HG03175 (cell line): ENCODE data around the gene CPLX1.

ENCODE experiments used
- ATAC-seq: cut with Tn5 transposase; IDR thresholded peaks from one replicate; pipeline ENCODE4 v1.9.1; 2021; ENCODE audit warnings: mild to moderate bottlenecking, moderate library complexity; ENCODE audit not compliant: unreplicated experiment

The CPLX1 gene

DNA sequence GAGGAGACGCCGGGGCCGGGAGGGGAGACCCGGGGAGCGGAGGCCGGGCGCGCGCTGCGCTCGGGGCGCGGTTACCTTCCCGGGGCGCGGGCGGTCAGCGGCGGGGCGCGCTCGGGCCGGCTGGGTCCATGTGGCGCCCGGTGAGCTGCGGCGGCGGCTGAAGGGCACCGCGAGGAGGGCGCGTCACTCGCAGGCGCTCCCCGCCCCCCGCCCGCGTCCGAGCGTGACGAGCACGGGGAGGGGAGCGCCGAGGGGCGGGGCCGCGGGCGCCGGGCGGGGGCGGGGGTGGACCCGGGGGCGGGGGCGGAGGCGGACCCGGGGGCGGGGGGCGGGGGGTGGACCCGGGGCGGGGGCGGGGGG is at the start of gene CPLX1:
Gene CPLX1 (minus strand): TSS at position 159 of the 360 bp plus-strand sequence. CDS start 1,607 bp downstream, outside the sequence.
- no peak for ATAC-seq

DNA sequence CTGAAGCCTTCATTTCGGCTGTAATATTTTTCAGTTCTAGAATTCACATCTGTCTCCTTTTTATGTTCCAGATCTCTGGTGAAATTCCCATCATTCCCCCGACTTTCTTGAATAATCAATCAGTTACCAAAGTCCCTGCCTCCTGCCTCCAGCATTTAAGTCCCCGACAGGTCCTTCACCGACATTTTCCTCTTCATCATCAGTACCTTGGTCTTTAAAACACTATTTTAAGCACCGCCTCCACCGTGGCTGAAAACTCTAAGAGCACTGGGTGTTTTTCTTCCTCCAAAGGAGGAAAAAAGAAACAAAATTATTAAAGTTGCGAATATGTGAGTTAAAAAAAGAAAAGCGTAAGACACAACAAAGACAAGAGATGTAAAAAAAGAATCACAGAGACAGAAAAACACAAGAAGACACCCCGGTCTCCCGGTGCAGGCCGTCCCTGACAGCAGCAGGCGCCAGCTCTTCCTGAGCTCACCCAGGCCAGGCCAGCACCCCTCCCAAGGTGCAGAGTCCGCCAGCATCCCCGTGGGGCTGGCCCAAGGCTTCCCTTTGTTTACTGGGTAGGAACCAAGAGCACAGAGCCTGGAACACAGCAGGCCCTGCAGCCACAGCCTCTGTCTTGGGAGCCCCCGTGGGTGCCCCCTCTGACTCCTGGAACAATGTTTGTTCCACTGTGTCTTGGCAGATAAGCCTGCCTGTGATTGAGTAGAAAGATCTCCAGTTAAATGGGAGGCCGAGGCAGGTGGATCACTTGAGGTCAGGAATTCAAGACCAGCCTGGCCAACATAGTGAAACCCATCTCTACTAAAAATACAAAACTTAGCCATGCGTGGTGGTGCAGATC is 49.3 kb upstream of the CPLX1 start:
- no peak for ATAC-seq

DNA sequence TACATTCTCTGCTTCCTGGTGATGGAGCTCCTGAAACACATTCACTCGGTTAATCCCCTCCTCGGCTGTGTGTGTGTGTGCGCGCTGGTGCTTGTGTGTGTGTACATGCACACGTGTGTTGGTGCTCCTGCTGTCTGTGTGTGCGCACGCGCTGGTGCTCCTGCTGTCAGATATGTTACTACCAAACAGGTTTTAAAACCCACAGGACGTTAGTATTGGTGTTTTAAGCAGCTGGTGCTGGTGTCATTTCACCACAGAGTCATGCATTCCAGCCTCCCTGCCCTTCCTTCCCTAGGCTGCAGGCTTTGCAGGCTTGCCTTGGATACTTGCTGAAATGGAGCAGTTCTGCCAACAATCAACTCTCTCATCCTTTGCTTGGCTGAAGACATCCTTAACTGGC is 48.1 kb upstream of the CPLX1 start:
- ATAC-seq: no peak

DNA sequence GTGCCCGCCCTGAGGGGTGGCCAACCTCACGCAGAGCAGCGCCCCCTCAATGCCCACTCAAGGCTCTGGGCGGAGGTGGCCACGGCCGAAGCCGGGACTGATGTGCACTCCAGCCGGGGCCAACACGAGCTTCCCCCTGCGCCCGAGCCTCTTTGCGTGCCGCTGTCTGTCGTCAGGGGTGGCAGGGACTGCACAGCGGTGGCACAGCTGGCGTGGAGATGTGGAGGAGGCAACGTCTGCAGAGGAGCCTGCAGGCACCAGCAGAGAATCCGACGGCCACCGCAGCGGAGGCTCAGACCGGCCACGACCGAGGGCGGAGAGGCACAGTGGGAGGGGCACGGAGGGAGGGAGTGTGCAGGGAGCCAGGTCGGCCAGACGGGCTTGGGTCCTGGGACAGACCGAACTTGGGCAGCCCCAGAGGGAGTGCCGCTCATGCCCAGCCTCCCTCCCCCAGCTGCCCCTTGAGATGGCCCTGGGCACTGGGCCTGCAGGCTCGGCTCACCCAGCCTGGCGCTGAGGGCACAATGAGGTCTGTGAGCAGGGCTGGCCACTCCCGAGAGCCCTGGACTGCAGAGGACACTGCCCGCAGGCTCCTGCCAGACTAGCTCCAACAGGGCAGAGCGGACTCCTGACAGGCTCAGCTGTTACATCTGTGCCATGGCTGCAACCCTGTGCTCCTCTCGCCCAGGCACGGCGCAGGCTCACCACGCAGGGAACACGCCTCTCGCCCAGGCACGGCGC is 46.5 kb upstream of the CPLX1 start:
- ATAC-seq: no peak

DNA sequence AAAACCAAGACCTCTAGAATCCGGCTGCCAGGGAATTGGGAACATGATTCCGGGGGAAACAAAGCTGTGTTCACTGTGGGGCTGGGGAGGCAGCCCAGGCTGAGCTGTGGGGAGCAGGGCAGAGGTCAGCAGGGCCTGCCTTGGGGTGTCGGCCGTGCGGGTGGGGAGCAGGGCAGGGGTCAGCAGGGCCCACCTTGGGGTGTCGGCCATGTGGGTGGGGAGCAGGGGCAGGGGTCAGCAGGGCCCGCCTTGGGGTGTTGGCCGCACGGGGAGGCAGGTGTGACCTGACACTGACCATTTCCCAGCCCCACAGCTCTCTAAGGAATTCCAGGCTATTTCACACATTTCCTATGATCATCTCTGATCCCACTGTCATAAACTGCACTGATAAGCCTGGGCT is 45.6 kb upstream of the CPLX1 start:
- no peak for ATAC-seq

DNA sequence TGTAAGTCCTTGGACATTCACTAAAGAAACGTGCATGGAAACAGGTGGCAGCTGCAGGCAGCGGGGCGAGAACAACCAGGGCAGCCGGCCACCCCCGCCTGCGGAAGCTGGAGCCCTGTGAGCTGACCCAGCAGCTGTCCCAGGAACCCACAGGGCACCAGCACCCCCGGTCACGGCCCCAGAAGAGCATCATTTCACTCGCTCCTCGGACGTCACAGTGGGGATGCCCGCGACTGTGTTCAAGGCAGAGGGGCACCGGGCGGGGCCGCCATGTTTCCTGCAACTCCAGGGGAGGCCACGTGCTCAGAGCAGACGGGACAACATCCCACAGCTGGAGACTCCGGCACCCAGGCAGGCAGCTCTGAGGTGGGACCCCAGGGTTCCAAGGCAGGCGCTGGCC is 45.0 kb upstream of the CPLX1 start:
- ATAC-seq: no peak

DNA sequence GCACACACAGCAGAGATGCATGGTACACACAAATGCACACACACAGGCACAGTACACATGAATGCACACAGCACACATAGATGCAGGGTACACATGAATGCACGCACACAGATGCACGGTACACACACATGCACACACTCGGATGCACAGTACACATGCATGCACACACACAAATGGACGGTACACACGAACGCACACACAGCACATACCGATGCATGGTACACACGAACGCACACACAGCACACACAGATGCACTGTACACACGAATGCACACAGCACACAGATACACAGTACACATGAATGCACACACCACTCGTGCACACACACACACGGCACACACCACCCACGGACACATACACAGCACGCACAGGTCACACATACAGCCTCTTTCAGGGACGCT is 43.8 kb upstream of the CPLX1 start:
- no peak for ATAC-seq

DNA sequence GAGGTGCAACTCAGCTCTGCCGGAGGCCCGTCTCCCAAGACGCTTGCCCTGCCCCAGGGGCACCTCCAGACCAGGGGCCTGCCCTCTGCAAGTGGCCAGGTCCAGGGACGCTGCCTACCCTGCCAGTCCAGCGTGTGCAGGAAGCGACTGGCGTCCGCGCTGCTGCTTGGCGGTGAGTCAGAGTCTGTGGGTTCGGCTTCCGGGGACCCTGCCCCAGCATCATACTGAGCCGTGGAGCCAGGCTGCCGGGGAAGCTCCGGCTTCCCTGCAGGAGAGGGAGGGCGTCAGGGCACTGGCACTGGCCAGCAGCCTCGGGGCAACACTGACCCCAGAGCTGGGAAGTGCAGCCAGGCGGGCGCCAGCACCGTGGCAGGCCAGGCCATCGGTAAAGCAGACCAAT is 42.5 kb upstream of the CPLX1 start:
- no peak for ATAC-seq

DNA sequence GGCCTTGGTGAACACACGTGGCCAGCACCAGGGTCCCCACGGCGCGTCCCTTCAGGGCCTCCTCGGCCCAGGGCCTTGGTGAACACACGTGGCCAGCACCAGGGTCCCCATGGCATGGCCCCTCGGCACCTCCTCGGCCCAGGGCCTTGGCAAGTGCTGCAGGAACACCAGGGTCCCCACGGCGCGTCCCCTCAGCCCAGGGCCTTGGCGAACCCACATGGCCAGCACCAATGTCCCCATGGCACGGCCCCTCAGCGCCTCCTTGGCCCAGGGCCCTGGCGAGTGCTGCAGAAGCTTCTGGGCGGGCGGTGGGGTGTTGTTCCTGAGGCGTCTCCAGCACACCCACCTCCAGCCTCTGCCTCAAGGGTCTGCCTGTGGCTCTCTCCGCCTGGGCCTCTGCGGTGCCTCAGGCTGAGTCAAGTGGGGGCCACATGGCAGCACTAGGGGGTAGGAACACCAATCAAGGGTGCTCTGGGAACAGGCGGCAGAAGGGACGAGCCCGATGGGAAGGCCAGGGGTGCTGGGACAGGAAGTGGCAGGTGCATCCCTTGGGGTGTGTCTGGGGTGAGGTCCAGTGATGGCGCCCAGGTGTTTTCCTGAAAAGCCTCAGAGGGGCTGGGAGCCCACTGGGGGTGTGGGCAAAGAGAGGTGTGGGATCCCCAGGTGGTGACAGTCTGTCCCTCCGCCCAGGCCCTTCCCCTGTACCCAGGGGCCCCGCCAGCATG is 41.8 kb upstream of the CPLX1 start:
- no peak for ATAC-seq

DNA sequence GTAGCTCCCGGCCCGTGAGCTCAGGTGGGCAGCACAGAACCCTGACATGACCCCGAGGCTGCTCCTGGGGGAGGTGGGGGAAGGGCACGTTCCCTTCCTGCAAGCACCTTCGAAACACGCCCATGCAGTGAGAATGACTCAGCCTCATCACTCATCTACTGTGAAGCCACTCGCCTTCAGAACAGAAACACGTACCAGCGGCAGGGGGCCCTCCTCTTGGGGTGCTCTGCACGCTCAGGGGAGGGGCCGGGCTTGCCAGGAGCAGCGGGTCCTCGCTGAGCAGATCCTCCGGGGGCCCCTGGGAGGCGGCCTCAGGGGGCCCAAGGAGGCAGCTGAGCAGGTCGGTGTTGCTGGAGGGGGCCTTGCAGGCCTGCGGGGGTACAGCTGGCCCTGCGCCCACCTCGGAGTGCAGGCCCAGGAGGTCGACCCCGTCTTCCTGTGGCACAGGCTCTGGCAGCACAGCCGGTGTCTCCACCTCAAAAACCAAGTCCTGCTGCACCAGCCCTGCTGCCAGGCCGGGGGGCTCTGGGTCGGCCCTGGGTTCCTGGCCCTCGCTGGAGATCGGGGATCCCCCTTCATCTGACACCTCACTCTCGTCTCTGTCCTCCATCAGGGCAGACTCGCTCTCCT is 40.9 kb upstream of the CPLX1 start:
- no peak for ATAC-seq

DNA sequence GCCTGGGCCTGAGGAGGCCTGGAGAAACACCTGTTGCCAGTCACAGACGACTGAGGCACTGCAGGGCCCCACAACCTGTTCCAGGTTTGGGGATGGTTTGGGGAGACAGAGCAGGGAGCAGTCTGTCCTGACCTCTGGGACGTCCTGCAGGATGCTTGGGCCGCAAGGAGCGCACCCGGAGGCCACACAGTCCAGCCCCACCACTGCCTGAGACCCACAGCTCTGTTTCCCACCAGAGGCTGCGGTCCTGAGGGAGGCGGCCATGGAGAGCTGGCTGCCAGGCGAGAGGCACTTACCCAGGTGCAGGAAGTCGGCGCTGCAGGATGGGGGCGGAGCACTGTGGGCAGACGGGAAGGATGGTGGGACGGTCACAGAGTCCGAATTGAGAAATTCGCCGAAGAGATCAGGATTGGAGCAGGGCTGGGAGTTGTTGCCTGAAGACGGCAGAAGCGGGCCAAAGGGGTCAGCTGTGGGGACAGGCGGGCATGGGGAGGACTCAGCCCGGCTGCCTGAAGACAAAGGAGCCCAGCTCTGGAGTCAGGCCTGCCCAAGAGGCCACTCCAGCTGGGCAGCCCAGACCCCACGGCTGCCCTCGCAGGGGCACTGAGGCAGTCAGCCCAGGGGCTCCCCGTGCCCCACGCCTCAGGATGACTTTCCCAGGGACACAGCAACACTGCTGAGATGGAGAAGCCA is 40.3 kb upstream of the CPLX1 start:
- no peak for ATAC-seq

DNA sequence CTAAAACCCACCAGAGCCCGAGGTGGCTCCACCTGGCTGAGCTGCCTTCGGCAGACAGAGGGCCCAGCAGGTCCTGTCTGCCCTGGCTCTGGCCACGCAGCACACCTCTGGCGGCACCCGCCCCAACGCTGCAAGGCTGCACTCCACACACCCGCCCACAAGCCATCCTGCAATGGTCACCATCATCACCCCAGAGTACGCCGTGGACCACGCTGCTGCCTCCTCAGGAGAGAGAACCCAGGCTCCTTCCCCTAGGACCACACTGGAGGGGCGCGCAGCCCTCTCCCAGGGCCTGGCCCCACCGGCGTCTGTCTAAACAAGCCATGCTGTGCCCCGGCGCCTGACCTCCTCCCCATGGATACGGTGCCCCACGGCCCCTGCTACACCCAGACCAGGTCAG is 39.6 kb upstream of the CPLX1 start:
- no peak for ATAC-seq

DNA sequence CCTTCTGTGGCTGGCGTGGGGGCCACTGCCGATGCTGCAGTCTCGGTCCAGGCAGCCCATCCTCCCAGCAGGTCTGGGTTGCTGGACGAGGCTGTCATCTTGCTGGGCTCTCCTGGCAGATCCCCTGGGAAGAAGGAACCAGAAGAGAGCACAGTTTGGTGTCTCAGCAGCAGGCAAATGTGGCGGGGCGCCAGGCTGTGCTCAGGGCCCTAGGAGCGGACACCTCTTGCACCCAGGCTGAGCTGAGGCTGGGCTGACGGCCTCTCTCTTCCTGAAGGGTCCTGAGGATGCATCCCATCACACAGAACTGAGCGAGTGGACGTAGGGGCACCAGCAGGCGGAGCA is 39.2 kb upstream of the CPLX1 start:
- ATAC-seq: no peak

DNA sequence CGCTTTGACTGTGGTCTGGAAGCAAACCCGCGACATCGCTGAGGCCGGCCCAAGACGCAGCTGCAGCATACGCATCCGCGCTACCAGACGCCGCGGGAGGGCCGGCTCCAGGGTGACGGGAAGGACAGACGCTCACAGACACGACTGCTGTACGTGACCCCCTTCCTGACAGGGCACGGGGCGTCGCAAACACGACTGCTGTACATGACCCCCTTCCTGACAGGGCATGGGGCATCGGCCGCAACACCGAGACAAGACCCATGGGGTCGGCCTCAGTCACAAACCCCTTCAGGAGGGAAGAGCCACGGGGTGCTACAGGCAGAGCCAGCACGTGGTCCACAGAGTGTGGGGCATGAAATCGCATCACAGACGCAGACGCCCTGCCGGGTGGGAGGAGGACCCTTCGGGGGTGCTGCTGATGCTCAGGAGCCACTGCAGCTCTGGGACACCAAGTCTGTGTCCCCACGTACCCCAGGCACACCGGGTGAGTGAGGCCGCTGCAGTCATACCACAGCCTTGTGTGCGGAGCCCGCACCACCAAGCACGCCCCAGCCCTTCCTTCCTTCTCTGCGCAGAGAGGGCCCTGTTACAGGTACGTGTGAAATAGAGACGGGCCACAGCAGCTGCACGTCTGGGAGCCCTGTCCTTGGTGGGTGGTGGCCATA is 38.7 kb upstream of the CPLX1 start:
- ATAC-seq: no peak

DNA sequence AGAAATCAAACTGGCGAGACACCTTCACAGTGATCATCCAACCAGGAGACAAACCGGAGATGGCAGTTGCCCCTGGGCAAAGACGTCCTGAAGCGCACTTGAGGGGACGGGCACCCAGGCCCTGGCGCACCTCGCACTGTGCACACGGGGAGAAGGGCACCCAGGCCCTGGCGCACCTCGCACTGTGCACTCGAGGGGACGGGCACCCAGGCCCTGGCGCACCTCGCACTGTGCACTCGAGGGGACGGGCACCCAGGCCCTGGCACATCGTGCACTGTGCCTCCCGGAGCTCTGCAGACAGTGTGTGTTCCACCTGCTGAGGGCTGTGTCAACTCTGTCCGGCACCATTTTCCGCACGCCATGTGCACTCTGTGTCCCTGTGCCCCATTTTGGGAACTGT is 34.6 kb upstream of the CPLX1 start:
- no peak for ATAC-seq

DNA sequence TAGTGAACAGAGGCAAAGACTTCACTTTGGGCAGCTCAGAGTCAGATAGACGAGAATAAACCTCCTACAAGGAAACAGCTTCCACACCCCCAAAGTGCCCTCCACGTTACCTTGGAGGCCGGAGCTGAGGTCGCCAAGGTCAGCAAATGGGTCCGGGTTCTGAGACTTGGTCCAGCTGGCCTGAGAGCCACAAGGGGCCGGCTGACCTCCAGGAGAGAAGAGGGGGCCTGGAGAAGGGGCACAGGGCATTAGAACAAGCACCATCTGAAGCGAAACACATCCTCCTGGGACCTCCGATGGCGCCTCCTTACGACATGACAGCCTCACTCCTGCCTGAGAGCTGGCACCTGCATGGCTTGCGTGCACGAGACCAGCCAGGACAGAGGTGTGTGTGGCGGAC is 33.6 kb upstream of the CPLX1 start:
- ATAC-seq: no peak

DNA sequence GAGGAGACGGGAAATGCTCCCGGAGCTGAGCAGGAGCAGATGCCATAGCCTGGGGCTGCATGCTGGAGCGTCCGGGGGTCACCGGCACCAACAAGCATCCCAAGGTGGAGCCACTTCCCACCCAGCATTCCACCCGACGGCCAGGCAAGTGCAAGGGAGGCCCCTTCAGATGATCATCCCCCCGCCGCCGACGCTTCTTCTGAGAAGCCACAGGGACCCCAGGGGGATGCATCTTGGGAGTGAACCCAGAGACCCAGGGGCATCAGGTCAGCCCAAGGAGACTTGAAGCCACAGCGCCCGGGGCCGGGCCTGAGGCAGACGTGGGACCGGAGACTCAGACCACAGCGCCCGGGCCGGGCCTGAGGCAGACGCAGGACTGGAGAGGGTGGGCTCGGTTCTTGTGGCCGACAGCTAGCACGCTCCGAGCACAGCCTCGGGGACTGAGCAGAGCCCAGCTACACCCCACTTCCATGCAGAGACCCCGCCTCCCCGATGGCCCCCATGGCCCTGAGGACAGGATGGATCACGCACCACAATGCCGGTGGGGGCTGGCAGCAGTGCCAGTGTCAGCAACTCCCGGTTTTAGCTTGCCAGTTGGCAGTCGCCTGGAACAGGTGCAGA is 33.0 kb upstream of the CPLX1 start:
- no peak for ATAC-seq

DNA sequence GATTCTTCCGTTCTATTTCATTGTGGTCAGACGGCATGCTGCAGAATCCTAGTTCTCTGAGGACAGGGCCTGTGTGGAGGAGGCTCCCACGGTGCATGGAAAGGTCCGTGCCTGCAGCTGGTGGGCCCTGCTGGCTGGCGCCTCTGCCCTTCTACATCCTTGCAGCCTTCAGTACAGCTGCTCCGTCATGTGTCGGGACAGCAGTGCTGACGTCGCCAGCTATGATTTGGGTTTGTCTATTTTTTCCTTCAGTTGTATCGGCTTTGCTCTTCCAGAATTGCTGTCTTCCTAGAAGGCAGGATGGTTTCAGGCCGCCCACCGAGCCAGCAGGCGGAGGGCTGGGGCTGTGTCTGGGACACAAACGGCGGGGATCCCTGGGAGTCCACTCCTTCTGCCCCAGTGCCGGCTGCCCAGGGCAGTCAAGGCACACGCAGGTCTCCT is 32.1 kb upstream of the CPLX1 start:
- no peak for ATAC-seq

DNA sequence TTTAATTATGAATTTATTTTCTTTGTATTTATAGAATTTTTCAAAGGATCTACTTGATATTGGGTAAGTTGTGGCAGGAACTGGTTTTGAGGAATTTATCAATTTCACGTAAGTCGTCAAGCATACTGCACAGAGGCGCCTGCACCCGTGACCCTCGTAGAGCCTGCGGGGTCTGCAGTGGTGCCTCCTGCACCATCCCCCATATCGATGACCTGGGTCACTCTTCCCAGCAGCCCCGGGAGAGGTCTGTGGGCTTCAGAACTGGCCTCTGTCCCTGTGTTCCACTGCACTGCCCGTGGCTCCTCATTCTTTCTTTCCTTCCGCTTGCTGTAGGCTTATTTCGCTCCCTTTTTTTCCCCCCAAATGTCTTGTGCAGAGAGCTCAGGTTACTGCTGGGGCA is 31.5 kb upstream of the CPLX1 start:
- ATAC-seq: no peak
